Measurements from ENCODE around the gene TINCR.

DNA sequence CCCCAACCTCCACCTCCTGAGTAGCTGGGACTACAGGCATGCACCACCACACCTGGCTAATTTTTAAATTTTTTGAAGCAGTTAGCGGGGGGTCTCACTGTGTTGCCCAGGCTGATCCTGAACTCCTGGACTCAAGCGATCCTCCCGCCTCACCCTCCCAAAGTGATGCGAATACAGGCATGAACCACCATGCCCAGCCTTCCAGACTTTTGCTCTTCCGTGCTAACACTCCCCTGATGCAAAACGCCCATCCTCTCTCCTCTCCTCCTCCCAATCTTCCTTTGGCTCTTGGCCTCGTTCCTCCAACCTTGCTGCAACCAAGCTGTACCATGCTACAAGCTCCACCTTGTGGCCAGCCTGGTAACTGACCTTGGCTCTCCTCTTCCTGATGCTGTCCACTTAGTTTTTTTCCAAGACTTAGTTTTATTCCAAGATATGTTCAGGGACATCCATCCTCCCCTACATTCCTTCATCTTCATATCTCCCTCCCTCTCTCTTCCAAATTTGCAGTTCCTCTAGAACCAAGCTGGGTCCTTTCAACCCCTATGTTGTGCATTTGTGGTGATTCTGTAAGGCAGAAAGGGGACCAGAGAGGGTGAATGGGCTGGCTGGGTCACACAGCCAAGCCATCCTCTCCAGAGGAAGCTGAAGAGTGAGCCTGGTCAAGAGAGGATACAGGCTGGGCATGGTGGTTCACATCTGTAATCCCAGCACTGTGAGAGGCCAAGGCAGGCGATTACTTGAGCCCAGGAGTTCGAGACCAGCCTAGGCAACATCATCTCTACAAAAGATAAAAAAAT lies 32.8 kb downstream of the TINCR start:
- no peak for TF ChIP-seq HNF4G (IDR thresholded peaks at IDR 0.05)
- TF ChIP-seq, protein P1, sequence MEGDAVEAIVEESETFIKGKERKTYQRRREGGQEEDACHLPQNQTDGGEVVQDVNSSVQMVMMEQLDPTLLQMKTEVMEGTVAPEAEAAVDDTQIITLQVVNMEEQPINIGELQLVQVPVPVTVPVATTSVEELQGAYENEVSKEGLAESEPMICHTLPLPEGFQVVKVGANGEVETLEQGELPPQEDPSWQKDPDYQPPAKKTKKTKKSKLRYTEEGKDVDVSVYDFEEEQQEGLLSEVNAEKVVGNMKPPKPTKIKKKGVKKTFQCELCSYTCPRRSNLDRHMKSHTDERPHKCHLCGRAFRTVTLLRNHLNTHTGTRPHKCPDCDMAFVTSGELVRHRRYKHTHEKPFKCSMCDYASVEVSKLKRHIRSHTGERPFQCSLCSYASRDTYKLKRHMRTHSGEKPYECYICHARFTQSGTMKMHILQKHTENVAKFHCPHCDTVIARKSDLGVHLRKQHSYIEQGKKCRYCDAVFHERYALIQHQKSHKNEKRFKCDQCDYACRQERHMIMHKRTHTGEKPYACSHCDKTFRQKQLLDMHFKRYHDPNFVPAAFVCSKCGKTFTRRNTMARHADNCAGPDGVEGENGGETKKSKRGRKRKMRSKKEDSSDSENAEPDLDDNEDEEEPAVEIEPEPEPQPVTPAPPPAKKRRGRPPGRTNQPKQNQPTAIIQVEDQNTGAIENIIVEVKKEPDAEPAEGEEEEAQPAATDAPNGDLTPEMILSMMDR (IDR thresholded peaks at IDR 0.05; ENCODE audit: low read depth, low read length, missing input control) = peak; percentile 14
- no peak for TF ChIP-seq TAF1 (conservative IDR thresholded peaks at IDR 0.05)
- TF ChIP-seq, protein P2, sequence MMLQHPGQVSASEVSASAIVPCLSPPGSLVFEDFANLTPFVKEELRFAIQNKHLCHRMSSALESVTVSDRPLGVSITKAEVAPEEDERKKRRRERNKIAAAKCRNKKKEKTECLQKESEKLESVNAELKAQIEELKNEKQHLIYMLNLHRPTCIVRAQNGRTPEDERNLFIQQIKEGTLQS (IDR thresholded peaks at IDR 0.05) = no peak
- TF ChIP-seq YY1 (IDR thresholded peaks at IDR 0.05) = no peak
- TF ChIP-seq, protein P3, sequence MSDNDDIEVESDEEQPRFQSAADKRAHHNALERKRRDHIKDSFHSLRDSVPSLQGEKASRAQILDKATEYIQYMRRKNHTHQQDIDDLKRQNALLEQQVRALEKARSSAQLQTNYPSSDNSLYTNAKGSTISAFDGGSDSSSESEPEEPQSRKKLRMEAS (IDR thresholded peaks at IDR 0.05) = no peak
- TF ChIP-seq, protein P4, sequence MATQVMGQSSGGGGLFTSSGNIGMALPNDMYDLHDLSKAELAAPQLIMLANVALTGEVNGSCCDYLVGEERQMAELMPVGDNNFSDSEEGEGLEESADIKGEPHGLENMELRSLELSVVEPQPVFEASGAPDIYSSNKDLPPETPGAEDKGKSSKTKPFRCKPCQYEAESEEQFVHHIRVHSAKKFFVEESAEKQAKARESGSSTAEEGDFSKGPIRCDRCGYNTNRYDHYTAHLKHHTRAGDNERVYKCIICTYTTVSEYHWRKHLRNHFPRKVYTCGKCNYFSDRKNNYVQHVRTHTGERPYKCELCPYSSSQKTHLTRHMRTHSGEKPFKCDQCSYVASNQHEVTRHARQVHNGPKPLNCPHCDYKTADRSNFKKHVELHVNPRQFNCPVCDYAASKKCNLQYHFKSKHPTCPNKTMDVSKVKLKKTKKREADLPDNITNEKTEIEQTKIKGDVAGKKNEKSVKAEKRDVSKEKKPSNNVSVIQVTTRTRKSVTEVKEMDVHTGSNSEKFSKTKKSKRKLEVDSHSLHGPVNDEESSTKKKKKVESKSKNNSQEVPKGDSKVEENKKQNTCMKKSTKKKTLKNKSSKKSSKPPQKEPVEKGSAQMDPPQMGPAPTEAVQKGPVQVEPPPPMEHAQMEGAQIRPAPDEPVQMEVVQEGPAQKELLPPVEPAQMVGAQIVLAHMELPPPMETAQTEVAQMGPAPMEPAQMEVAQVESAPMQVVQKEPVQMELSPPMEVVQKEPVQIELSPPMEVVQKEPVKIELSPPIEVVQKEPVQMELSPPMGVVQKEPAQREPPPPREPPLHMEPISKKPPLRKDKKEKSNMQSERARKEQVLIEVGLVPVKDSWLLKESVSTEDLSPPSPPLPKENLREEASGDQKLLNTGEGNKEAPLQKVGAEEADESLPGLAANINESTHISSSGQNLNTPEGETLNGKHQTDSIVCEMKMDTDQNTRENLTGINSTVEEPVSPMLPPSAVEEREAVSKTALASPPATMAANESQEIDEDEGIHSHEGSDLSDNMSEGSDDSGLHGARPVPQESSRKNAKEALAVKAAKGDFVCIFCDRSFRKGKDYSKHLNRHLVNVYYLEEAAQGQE (IDR thresholded peaks at IDR 0.05) = no peak
- no peak for TF ChIP-seq RXRA (IDR thresholded peaks at IDR 0.05)
- no peak for TF ChIP-seq EGR1 (IDR thresholded peaks at IDR 0.05; ENCODE audit: low read depth in 2 of 2)

All from liver (tissue), 3 donors.